IPS DF 19.7 (cell line): ENCODE data around the gene OR5AL1.
"Not testable (repeated sequence)": the region's sequence is repeated elsewhere in the genome, so short reads cannot be mapped to it uniquely, and the experiment has no call there.

Source experiments
- DNase-seq: peaks from one replicate; pipeline ENCODE4 v3.0.0-alpha.2; 2013; ENCODE audit warnings: low read depth, low spot score

Gene OR5AL1

DNA sequence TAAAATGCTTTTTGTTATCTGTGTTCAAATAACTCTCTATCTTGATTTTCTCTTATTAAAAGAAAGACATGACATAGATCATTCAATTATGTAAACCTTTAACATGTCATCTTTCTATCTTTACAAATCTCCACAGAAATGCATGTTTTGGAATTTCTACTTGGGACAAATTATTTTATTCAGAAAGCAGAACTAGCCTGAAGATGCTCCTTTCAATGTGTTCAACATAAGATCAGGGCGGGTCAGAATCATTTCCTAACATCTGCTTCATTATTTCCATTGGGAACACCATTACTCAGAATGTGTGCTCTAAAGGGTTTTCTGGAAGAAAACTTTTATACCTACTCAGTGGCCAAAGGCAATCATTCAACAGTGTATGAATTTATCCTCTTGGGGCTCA is at the start of gene OR5AL1:
Gene OR5AL1 (plus strand): TSS at position 301 of the 400 bp plus-strand sequence.
- DNase-seq: no peak

DNA sequence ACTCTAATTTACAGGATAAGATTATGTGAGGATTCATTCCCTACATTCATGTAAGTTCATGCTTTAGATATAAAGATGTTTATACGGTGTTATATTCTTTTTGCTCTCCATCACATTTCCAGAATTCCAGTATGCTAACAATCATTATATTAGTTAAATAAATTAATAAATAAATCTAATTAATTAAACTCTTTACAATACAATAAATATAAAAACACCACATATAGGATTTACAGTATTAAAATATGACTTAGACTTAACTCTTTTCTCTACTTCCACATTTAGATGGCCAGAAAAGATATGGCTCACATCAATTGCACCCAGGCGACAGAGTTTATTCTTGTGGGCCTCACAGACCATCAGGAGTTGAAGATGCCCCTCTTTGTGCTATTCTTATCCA is 37.2 kb upstream of the OR5AL1 start, which contains the start of gene OR8U1:
Gene OR8U1 (plus strand): TSS at position 301 of the 400 bp plus-strand sequence. CDS start 0 bp downstream, at position 301.
- DNase-seq: no peak

DNA sequence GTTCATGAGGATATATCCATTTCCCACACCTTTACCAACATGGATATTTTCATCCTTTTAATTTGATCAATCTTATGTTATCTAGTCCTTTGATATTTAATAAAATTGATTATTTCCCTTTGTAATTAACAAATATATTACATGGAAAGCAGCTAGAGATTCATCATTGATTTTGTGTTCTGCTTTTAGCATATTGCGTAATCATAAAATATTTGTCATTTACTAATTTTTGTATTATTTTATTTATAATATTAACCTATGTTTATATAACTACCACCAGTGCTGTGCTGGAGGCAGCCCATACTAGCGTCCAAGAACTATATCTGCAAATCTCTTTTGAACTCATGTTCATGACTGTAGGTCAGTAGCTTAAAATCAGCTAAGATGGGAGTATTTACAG is 32.4 kb upstream of the OR5AL1 start:
- DNase-seq: no peak

DNA sequence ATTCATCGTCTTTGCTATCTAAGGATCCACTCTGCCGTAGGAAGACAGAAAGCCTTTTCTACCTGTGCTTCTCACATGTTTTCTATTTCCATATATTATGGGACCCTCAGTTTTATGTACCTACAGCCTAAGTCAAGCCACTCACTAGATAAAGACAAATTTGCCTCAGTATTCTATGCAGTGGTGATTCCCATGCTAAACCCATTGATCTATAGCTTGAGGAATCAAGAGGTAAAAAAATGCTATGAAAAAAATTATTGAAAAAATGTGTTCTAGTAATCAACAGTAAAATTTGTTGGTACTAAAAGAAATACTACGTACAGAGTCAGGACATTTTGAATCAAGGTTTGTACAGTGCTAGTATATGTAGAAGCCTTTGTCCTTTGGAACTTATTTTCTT is 18.1 kb upstream of the OR5AL1 start:
- no peak for DNase-seq

DNA sequence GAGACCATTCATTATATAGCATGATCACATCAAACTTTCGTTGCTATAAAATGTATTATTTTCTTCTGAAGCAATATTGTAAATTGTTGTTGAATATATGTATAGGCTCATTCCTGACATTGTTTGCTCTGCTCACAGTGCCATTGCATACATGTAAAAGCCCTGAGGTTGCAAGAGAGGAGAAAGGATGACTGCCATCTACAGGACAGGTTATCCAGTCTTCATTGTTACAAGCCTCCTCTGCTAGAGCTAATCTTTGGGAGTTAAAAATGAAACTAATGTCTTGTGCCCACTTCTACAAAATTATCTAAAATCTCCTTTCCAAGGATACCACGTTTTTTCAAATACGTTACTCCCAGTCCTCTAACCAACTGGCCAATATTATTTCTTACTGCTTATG is 16.4 kb upstream of the OR5AL1 start:
- DNase-seq: peak; percentile 1

- DNase-seq: not testable (repeated sequence)
Measured at GRCh38 chr11:56401858-56402461, 10.5 kb upstream of the OR5AL1 start.

GRCh38 chr11:56404393-56404792 is 8.1 kb upstream of the OR5AL1 start:
- DNase-seq: no peak

- DNase-seq: no peak
Measured at GRCh38 chr11:56410801-56411200, 1.7 kb upstream of the OR5AL1 start.

- no peak for DNase-seq
Measured at GRCh38 chr11:56453521-56453920, 41.0 kb downstream of the OR5AL1 start.

GRCh38 chr11:56457076-56457475 is 44.6 kb downstream of the OR5AL1 start:
- no peak for DNase-seq
